Activated T-cell treated with anti-CD3 and anti-CD28 coated beads, Interleukin-2, amount 50 U/mL, for 24 hours (primary cell): Measurements from ENCODE around the gene TRMU.
"Not testable (repeated sequence)": the region's sequence is repeated elsewhere in the genome, so short reads cannot be mapped to it uniquely, and the experiment has no call there.

Experiments
- DNase-seq: peaks from one replicate; pipeline ENCODE4 v3.0.0-alpha.2; 2020
- H3K27ac Mint-ChIP-seq: 2 replicates; pipeline ENCODE4 v1.8.0; 2020; ENCODE audit warnings: mild to moderate bottlenecking, mixed read lengths
- H3K27me3 Mint-ChIP-seq: 2 replicates; pipeline ENCODE4 v1.8.0; 2020; ENCODE audit warnings: mixed read lengths
- H3K36me3 Mint-ChIP-seq: 2 replicates; pipeline ENCODE4 v1.8.0; 2020; ENCODE audit warnings: low read depth, mixed read lengths
- H3K4me1 Mint-ChIP-seq: 2 replicates; pipeline ENCODE4 v1.8.0; 2020; ENCODE audit warnings: low read depth, mixed read lengths
- H3K4me3 Mint-ChIP-seq: 2 replicates; pipeline ENCODE4 v1.8.0; 2020; ENCODE audit warnings: mild to moderate bottlenecking, moderate library complexity, mixed read lengths
- H3K9me3 Mint-ChIP-seq: 2 replicates; pipeline ENCODE4 v1.8.0; 2020; ENCODE audit warnings: mixed read lengths

TRMU gene

DNA sequence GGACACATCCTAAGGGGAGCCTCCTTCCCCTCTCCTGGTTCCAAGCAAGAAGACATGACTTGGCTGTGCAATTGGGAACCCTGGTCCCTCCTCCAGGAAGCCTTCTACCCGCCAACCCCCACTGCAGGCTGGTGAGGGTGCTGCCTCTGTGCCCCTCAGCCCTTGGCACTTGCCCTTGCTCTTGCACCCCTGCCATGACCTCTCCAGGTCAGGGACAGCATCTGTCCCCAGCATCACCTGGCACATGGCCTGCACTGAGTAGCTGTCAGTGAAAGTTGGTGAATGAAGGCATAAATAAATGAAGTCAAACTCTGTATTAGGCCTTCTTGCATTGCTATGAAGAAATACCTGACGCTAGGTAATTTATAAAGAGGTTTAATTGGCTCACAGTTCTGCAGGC lies 40.7 kb upstream of the TRMU start:
- H3K4me1 Mint-ChIP-seq: peaks cover 27% of the 10 kb centered on the region
- no peak for DNase-seq
- peaks cover 42% of the 10 kb centered on the region for H3K36me3 Mint-ChIP-seq
- H3K9me3 Mint-ChIP-seq: peaks cover 4% of the 10 kb centered on the region
- H3K27ac Mint-ChIP-seq: no peak overlapping the region
- H3K27me3 Mint-ChIP-seq: peaks cover 9% of the 10 kb centered on the region
- H3K4me3 Mint-ChIP-seq: peak overlapping the region; percentile 91

DNA sequence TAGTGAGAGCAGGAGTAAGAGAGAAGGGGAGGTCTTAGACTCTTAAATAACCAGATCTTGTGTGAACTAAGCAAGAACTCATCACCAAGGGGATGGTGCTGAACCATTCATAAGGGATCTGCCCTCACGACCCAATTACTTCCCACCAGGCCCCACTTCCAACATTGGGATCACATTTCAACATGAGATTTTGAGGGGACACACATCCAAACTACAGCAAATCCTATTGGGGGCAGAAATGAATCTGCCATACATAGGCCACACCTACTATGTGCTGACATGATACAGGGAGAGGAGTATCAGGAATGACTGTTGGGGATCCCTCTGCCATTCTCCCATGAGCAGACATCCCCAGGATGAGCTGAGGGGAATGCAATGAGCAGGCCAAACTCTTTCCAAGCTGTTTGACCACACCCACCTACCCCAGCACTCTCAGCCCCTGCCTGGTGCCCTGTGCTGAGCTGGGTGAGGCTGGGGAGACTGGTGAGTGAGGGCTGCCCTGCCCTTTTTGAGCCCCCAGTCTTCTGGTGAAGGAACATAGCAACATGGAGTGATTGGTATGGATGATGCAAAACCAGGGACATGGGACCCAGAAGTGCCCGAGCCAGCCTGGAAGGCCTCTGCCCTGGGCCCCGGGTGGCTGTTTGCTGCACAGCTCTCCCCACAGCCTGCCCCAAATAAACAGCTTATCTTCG lies 40.1 kb upstream of the TRMU start:
- Mint-ChIP-seq H3K4me1 (peaks cover 27% of the 10 kb centered on the region), H3K36me3 (peaks cover 47% of the 10 kb centered on the region), H3K9me3 (peaks cover 4% of the 10 kb centered on the region), H3K27me3 (peaks cover 9% of the 10 kb centered on the region), H3K4me3 (peak overlapping the region; percentile 91), H3K27ac (peak overlapping the region; percentile 98)
- no peak for DNase-seq

DNA sequence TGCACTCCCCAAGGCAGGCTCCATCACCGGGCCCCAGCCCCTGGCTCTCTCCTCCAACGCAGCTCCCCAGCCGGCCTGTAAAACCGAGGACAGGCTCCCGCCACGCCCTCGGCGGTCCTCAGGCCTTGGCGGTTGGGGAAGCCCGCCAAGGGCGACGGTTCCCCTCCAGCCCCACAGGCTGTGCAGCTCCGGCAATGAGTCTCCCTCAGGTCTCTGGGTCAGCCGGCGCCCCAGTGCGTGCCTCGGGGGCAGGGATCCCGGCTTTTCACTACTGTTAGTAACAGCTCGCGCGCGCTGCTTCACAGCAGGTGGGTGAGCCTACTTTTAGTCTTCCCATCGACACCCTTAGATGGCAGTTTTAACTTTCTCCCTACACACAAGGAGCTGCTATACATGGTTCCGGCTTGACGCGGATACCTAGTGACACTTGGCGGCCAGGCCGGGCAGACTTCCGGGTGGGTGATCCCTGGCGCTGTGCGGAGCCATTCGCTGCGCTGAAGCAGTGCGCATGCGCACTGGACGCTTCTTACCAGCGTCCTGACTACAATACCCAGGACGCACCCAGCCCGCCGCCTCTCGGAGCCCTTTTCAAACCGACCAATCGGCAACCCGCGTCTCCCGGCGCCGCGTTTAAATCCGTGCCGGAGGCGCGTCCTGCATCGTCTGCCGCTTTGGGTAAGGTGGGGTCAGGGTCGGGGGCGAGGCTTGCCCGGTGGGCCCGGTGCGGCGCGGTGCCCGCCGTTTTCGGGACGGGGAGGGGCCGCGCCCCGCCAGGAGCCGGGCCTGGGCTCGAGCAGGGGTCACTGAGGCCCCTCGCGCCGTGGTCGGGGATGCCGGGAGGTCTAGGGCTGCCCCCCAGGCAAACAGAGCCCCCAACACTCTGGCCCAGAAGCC lies 39.0 kb upstream of the TRMU start, which contains the start of gene GTSE1:
Gene GTSE1, plus strand, starts transcription at position 614 of the 894 bp plus-strand sequence. CDS start 531 bp downstream, outside the sequence.
- Mint-ChIP-seq H3K4me1 (peaks cover 27% of the 10 kb centered on the region), H3K36me3 (peaks cover 56% of the 10 kb centered on the region), H3K27ac (peak within 1 kb of the TSS; percentile 98), H3K27me3 (peaks cover 9% of the 10 kb centered on the region), H3K9me3 (peaks cover 4% of the 10 kb centered on the region), H3K4me3 (peak within 1 kb of the TSS; percentile 91)
- DNase-seq: peak; percentile 95

DNA sequence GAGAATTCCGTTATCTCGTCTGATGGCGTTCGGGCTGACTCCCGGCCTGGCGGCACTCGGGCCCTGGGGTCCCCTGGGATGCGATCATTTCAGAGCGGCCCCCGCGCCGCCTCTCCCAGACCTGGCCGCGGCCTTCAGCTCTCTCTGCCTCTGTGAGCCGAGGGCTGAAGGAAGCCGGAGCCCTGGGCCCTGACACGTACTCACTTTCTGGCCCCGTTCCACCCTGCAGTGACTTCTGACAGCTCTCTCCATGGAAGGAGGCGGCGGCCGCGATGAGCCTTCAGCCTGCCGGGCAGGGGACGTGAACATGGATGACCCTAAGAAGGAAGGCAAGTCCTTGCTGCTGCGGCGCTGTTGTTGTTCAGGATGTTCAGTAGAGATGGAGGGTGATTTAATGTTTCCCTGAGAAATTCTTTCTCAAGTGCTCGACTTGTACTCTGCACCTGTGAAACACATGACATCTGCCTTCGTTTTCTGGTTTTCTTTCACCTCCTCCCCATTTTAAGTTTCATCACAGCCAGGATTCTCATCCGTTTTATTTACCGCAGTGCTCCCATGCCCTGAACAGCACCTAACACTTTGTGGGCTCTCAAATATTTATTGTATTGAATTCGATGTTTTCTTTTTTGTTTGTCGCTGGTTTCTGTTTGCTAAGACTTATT lies 38.2 kb upstream of the TRMU start:
- no peak for DNase-seq
- H3K27me3 Mint-ChIP-seq: peaks cover 9% of the 10 kb centered on the region
- peaks cover 2% of the 10 kb centered on the region for H3K9me3 Mint-ChIP-seq
- peaks cover 53% of the 10 kb centered on the region for H3K36me3 Mint-ChIP-seq
- peak overlapping the region; percentile 71 for H3K27ac Mint-ChIP-seq
- H3K4me1 Mint-ChIP-seq: peaks cover 27% of the 10 kb centered on the region
- H3K4me3 Mint-ChIP-seq: peak overlapping the region; percentile 91

DNA sequence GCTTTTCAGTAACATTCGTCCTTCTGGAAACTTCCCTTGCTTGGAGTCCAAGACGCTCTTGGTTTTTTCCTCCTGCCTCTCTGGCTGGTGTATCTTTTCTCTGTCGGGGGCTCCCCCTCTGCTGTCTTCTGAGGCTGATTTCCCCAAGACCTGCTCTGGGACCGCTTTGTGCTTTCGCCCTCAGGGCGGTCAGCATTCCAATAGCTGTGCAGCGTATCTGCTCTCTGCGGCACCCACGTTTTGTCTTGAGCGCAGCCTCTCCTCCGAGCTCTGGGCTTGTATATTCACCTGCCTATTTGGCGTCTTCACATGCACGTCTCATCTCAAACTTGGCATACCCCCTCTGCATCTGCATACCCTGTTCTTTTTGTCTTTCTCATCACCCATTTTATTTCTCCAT lies 36.4 kb upstream of the TRMU start:
- Mint-ChIP-seq H3K4me3 (no peak overlapping the region), H3K36me3 (peaks cover 47% of the 10 kb centered on the region), H3K4me1 (peaks cover 20% of the 10 kb centered on the region), H3K27ac (no peak overlapping the region), H3K9me3 (no peaks in the 10 kb centered on the region), H3K27me3 (peaks cover 9% of the 10 kb centered on the region)
- no peak for DNase-seq

DNA sequence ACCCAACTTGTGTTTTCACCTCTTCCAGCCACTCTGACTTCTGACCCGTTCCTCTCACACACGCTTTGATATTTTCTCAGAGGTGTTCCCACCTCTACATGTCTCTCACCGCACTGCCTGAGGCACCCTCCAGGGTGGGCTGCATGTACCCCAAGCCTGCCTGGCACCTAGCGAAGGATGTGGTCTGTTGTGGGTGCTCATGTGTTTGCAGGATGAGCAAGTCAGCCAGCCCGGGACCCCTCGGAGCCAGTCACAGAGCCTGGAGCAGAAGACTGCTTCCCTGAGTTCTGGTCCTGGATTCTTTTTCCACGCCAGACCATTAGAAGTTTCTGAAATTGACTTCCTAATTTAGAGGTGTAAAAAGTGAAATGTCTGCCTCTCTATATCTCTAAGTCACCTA lies 35.0 kb upstream of the TRMU start:
- no peak for DNase-seq
- no peaks in the 10 kb centered on the region for H3K9me3 Mint-ChIP-seq
- H3K4me1 Mint-ChIP-seq: peaks cover 17% of the 10 kb centered on the region
- H3K36me3 Mint-ChIP-seq: peaks cover 49% of the 10 kb centered on the region
- H3K27me3 Mint-ChIP-seq: peaks cover 9% of the 10 kb centered on the region
- H3K27ac Mint-ChIP-seq: no peak overlapping the region
- H3K4me3 Mint-ChIP-seq: no peak overlapping the region

DNA sequence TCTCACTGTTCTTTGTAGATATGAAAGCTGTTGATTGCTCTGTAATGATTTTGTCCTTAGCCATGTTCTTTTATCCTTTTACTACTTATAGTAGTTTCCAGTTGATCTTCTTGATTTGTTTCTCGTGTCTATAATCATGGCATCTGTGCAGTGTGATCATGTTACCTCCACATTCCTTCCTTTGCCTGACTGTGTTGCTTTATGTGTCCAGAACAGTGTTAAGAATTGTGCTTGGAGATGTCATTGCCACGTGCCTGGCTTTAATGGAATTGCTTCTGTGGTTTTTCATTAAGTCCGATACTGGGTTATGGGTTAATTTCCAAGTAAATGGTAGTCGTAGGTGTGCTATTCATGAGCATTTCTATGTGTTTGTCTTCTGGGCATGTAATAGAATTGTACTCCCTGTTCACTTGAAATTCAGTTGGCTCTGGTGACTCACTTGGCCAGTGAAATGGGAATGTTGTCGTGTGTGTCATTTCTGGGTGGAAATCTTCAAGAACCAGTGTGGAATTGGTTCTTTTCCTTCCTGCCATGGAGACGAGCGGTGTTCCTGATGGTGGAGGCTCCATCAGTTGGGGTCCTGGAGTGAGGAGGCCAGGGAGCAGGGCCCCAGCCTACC lies 32.1 kb upstream of the TRMU start:
- H3K27ac Mint-ChIP-seq: no peak overlapping the region
- peaks cover 5% of the 10 kb centered on the region for H3K27me3 Mint-ChIP-seq
- H3K9me3 Mint-ChIP-seq: no peaks in the 10 kb centered on the region
- H3K4me1 Mint-ChIP-seq: peaks cover 8% of the 10 kb centered on the region
- H3K36me3 Mint-ChIP-seq: peaks cover 40% of the 10 kb centered on the region
- no peak for DNase-seq
- no peak overlapping the region for H3K4me3 Mint-ChIP-seq

DNA sequence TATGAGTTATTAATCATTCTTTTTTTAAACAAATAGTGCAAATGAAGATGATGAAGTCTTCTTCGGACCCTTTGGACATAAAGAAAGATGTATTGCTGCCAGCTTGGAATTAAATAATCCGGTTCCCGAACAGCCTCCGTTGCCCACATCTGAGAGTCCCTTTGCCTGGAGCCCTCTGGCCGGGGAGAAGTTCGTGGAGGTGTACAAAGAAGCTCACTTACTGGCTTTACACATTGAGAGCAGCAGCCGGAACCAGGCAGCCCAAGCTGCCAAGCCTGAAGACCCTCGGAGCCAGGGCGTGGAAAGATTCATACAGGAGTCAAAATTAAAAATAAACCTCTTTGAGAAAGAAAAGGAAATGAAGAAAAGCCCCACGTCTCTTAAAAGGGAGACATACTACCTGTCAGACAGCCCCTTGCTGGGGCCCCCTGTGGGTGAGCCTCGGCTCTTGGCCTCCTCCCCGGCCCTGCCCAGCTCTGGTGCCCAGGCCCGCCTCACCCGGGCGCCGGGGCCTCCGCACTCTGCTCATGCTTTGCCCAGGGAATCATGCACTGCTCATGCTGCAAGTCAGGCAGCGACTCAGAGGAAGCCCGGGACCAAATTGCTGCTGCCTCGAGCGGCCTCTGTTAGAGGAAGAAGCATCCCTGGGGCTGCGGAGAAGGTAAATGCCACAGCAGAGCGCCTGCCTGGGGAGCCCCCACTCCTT lies 27.1 kb upstream of the TRMU start:
- H3K27me3 Mint-ChIP-seq: no peaks in the 10 kb centered on the region
- H3K27ac Mint-ChIP-seq: no peak overlapping the region
- H3K4me3 Mint-ChIP-seq: no peak overlapping the region
- no peak for DNase-seq
- H3K4me1 Mint-ChIP-seq: peaks cover 7% of the 10 kb centered on the region
- peaks cover 34% of the 10 kb centered on the region for H3K36me3 Mint-ChIP-seq
- no peaks in the 10 kb centered on the region for H3K9me3 Mint-ChIP-seq

DNA sequence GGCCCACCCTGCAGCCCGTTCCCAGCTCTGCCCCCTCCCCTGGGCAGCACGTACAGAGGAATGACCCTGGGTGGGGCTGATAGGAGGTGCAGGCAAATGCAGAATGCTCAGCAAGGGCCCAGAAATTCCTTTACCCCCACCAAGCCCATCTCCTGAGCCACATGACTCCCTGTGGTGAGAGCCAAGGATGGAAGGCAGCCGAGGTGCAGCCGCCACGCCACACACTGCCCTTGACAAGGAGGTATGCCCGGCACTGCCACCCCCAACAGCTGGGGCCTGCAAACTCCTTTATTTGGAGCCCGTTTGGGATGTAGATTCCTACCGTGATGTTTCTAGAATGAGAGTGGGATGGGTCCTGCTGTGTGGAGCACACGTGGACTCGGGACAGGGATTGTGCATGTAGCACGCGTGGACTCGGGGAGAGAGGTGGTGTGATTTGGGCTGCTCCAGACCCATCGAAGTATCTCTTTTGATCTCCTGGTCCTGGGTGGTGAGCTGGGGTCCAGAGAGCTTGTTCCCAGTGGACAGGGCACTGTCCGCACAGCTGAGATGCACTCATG lies 25.9 kb upstream of the TRMU start:
- Mint-ChIP-seq H3K4me3 (no peak overlapping the region), H3K9me3 (no peaks in the 10 kb centered on the region), H3K4me1 (peaks cover 7% of the 10 kb centered on the region), H3K27ac (no peak overlapping the region), H3K36me3 (peaks cover 37% of the 10 kb centered on the region), H3K27me3 (no peaks in the 10 kb centered on the region)
- DNase-seq: no peak

DNA sequence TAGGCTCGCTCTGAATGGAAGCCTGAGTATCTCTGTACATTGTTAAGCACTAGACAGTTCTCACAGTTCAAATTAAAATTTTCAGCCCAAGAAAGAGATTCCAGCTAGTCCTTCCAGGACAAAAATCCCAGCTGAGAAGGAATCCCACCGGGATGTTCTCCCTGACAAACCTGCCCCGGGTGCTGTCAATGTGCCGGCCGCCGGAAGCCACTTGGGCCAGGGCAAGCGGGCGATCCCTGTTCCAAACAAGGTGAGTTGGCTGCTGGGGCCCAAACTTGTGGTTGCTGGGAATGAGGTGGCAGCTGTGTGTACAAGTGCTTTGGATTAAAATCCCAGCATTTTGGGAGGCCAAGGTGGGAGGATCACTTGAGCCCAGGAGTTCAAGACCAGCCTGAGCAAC lies 23.5 kb upstream of the TRMU start:
- Mint-ChIP-seq H3K9me3 (no peaks in the 10 kb centered on the region), H3K27ac (no peak overlapping the region), H3K4me3 (no peak overlapping the region), H3K27me3 (no peaks in the 10 kb centered on the region), H3K4me1 (peaks cover 3% of the 10 kb centered on the region), H3K36me3 (peaks cover 51% of the 10 kb centered on the region)
- DNase-seq: no peak

DNA sequence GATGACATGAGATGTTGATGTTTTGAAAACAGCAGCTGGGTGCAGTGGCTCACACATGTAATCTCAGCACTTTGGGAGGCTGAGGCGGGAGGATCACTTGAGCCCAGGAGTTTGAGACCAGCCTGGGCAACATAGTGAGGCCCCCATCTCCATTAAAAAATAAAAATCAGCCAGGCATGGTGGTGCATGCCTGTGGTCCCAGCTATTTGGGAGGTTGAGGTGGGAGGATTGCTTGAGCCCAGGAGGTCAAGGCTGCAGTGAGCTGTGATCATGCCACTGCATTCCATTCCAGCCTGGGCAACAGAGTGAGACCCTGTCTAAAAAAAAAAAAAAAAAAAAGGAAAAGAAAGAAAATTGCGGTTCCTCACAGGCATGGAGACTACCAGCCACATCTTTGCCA lies 22.7 kb upstream of the TRMU start:
- not testable (repeated sequence) for H3K4me1 Mint-ChIP-seq, H3K27me3 Mint-ChIP-seq, H3K4me3 Mint-ChIP-seq, H3K9me3 Mint-ChIP-seq, DNase-seq, H3K27ac Mint-ChIP-seq
- peaks cover 58% of the 10 kb centered on the region for H3K36me3 Mint-ChIP-seq

DNA sequence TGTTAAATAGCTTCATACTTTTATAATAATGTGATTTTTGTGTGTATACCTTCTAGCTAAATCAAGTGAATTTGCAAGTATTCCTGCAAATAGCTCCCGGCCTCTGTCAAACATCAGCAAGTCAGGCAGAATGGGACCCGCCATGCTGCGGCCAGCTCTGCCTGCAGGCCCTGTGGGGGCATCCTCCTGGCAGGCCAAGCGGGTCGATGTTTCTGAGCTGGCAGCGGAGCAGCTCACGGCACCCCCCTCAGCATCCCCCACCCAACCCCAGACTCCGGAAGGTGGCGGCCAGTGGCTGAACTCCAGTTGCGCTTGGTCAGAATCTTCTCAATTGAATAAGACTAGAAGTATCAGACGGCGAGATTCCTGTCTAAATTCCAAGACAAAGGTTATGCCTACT lies 19.5 kb upstream of the TRMU start:
- Mint-ChIP-seq H3K4me3 (no peak overlapping the region), H3K9me3 (no peaks in the 10 kb centered on the region), H3K27ac (no peak overlapping the region), H3K27me3 (no peaks in the 10 kb centered on the region), H3K4me1 (peaks cover 2% of the 10 kb centered on the region), H3K36me3 (peaks cover 59% of the 10 kb centered on the region)
- no peak for DNase-seq

DNA sequence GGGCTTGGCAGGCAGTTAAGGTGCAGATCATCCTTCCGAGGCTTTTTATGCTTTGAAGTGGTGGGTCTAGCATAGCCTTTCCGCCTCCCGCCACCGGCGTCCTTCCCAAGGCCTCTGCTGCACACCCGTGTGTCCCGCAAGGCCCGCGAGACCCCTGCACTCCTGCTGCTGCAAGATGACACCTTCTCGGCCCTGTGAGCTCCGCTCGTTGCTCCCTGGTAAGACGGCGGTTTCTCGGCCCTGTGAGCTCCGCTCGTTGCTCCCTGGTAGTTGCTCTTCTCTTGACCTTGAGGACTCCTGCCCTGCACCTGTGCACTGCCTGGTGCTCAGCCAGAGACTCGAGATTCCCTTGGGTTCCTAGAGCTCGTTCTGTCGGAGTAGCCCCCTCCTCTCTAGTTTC lies 17.9 kb upstream of the TRMU start:
- Mint-ChIP-seq H3K4me3 (no peak overlapping the region), H3K9me3 (no peaks in the 10 kb centered on the region), H3K36me3 (peaks cover 66% of the 10 kb centered on the region), H3K27ac (no peak overlapping the region), H3K27me3 (no peaks in the 10 kb centered on the region), H3K4me1 (no peaks in the 10 kb centered on the region)
- no peak for DNase-seq

DNA sequence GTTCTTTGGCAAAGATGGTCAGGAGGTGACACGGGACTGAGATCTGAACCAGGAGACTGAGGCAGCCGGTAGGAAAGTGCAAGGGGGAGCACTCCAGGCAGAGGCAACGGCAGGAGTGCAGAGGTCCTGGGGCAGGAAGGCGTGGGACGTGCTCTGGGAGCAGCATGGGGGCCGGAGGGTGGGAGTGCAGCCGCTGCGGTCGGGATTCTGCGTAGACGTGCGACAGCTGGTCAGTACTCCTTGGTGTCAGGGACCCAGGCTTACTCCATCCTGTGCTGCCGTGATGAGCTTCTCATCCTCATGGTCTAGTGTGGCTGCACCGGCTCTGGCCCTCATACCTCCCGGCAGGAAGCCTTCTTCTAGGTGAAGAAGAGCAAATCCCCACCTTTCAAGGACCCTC lies 16.9 kb upstream of the TRMU start:
- Mint-ChIP-seq H3K27me3 (no peaks in the 10 kb centered on the region), H3K36me3 (peaks cover 72% of the 10 kb centered on the region), H3K4me3 (no peak overlapping the region), H3K4me1 (no peaks in the 10 kb centered on the region), H3K9me3 (no peaks in the 10 kb centered on the region), H3K27ac (no peak overlapping the region)
- DNase-seq: no peak
